Tibial nerve (tissue), 4 donors: ENCODE measurements around the gene HMGN2.

ENCODE experiments used
- CTCF ChIP-seq, 5 experiments: fragments of 200-600 bp in 3 of 5; fragments of 450-650 bp in 2 of 5; sonication (generic) in 3 of 5; IDR thresholded peaks; one replicate each; pipeline ENCODE4 v1.5.1; 2016 to 2019; ENCODE audit warnings: antibody characterized with exemption in 5 of 5, mild to moderate bottlenecking in 3 of 5, moderate library complexity in 2 of 5
- EP300 ChIP-seq, 2 donors: sonication (generic); formaldehyde crosslinking; IDR thresholded peaks; one replicate each; pipeline ENCODE4 v1.6.1; 2017; ENCODE audit warnings: antibody characterized with exemption in 2 of 2, mild to moderate bottlenecking in 1 of 2
- POLR2A ChIP-seq, 2 donors: fragments of 450-650 bp; IDR thresholded peaks; one replicate each; pipeline ENCODE4 v1.6.1; 2017; ENCODE audit warnings: antibody characterized with exemption in 2 of 2, mild to moderate bottlenecking in 2 of 2, moderate library complexity in 2 of 2

- no peak for TF ChIP-seq CTCF (IDR thresholded peaks at IDR 0.05)
- TF ChIP-seq POLR2A (IDR thresholded peaks at IDR 0.05) = no peak
- TF ChIP-seq EP300 (IDR thresholded peaks at IDR 0.05) = no peak
Measured at GRCh38 chr1:26493267-26493666, 21.0 kb downstream of the HMGN2 start.
